Neural cell (in vitro differentiated cells): ENCODE measurements around the gene SPRY4. TPM values are rescaled to one million over a fixed set of nuclear protein-coding genes. Genes with fewer than 3 reads are reported as not detected.

Experiments used
- H2AFZ ChIP-seq: fragments of 200-600, 300-800 bp; sonication (generic), shearing (Covaris generic); 2 replicates; pipeline ENCODE4 v1.6.0; 2014; ENCODE audit warnings: low read depth, mild to moderate bottlenecking, antibody characterized with exemption, low read length, moderate library complexity
- H3F3A ChIP-seq: fragments of 200-600 bp; shearing (Covaris generic); 2 replicates; pipeline ENCODE4 v1.6.1; 2016; ENCODE audit warnings: mild to moderate bottlenecking, moderate library complexity, mixed read lengths, antibody characterized with exemption, low read length; ENCODE audit not compliant: insufficient read depth, poor library complexity, severe bottlenecking
- H3K27ac ChIP-seq: fragments of 200-600, 300-800 bp; sonication (generic), shearing (Covaris generic); 2 replicates; pipeline ENCODE4 v1.5.1; 2014; ENCODE audit warnings: mild to moderate bottlenecking, low read length, moderate library complexity
- H3K27me3 ChIP-seq: fragments of 300-800, 200-600 bp; sonication (generic), shearing (Covaris generic); 2 replicates; pipeline ENCODE4 v1.6.0; 2014; ENCODE audit warnings: mild to moderate bottlenecking, low read depth, low read length, moderate library complexity; ENCODE audit not compliant: insufficient read depth
- H3K36me3 ChIP-seq: fragments of 300-800, 200-600 bp; sonication (generic), shearing (Covaris generic); 2 replicates; pipeline ENCODE4 v1.5.1; 2014; ENCODE audit warnings: mild to moderate bottlenecking, antibody characterized with exemption, low read length, moderate library complexity; ENCODE audit not compliant: insufficient read depth
- H3K4me2 ChIP-seq: fragments of 300-800, 200-600 bp; sonication (generic), shearing (Covaris generic); 2 replicates; pipeline ENCODE4 v1.6.0; 2014; ENCODE audit warnings: mild to moderate bottlenecking, low read length
- H3K4me3 ChIP-seq: fragments of 300-800, 200-600 bp; sonication (generic), shearing (Covaris generic); 2 replicates; pipeline ENCODE4 v1.5.1; 2014; ENCODE audit warnings: mild to moderate bottlenecking, low read length, moderate library complexity
- H3K79me2 ChIP-seq: fragments of 200-600 bp; shearing (Covaris generic); replicated peaks from 2 replicates; pipeline ENCODE4 v1.6.0; 2014; ENCODE audit warnings: mild to moderate bottlenecking, low read length, moderate library complexity; ENCODE audit not compliant: insufficient read depth
- H3K9ac ChIP-seq: fragments of 300-800, 200-600 bp; sonication (generic), shearing (Covaris generic); 2 replicates; pipeline ENCODE4 v1.6.1; 2016; ENCODE audit warnings: mild to moderate bottlenecking, low read length, mixed read lengths
- H3K9me2 ChIP-seq: fragments of 200-600 bp; shearing (Covaris generic); 2 replicates; pipeline ENCODE4 v1.6.1; 2016; ENCODE audit warnings: mild to moderate bottlenecking, low read length, mixed read lengths; ENCODE audit not compliant: insufficient read depth
- H3K9me3 ChIP-seq: fragments of 200-600, 300-800 bp; sonication (generic), shearing (Covaris generic); 2 replicates; pipeline ENCODE4 v1.6.1; 2016; ENCODE audit warnings: mild to moderate bottlenecking, mixed run types, low read length, moderate library complexity, mixed read lengths
- H4K20me1 ChIP-seq: fragments of 200-600 bp; shearing (Covaris generic); 2 replicates; pipeline ENCODE4 v1.6.1; 2016; ENCODE audit warnings: mild to moderate bottlenecking, mixed run types; ENCODE audit not compliant: insufficient read depth
- CTCF ChIP-seq: fragments of 450-650 bp; IDR thresholded peaks from 2 replicates; pipeline ENCODE4 v1.5.1; 2014; ENCODE audit warnings: antibody characterized with exemption, mild to moderate bottlenecking, moderate library complexity; ENCODE audit not compliant: poor library complexity, severe bottlenecking
- EP300 ChIP-seq: fragments of 450-650 bp; conservative IDR thresholded peaks from 2 replicates; pipeline ENCODE4 v1.6.1; 2014; ENCODE audit warnings: antibody characterized with exemption, mild to moderate bottlenecking, moderate library complexity; ENCODE audit not compliant: poor library complexity, severe bottlenecking
- EZH2 ChIP-seq: fragments of 200-600, 300-800 bp; shearing (Covaris generic), sonication (generic); IDR thresholded peaks from 2 replicates; pipeline ENCODE4 v1.6.1; 2014; ENCODE audit warnings: antibody characterized with exemption, low read length, borderline replicate concordance, mild to moderate bottlenecking; ENCODE audit not compliant: insufficient read depth, poor library complexity, severe bottlenecking
- MXI1 ChIP-seq: fragments of 450-650 bp; conservative IDR thresholded peaks from 2 replicates; pipeline ENCODE4 v1.6.1; 2014; ENCODE audit warnings: antibody characterized with exemption, mild to moderate bottlenecking; ENCODE audit not compliant: poor library complexity, severe bottlenecking
- POLR2AphosphoS5 ChIP-seq: IDR thresholded peaks from 2 replicates; pipeline ENCODE4 v1.6.1; 2012
- RAD21 ChIP-seq: fragments of 450-650 bp; conservative IDR thresholded peaks from 2 replicates; pipeline ENCODE4 v1.6.1; 2014; ENCODE audit warnings: antibody characterized with exemption, mild to moderate bottlenecking, moderate library complexity
- SMC3 ChIP-seq: fragments of 450-650 bp; conservative IDR thresholded peaks from 2 replicates; pipeline ENCODE4 v1.6.1; 2014; ENCODE audit warnings: antibody characterized with exemption, mild to moderate bottlenecking, moderate library complexity; ENCODE audit not compliant: poor library complexity
- TAF1 ChIP-seq: IDR thresholded peaks from 2 replicates; pipeline ENCODE4 v1.6.1; 2012; ENCODE audit warnings: low read depth
- polyA plus RNA-seq: library from polyadenylated mRNA; depleted of rRNA; stranded (reverse); fragments of >200 nt; gene quantifications from 2 replicates; pipeline ENCODE4 v1.2.3, GENCODE V29; 2014
- TF ChIP-seq, protein P1 (sequence below): IDR thresholded peaks from 2 replicates; pipeline ENCODE4 v1.6.1; 2012; ENCODE audit warnings: borderline replicate concordance

Gene SPRY4
- polyA plus RNA-seq, 1 donor from 2014 or later: 0.47 TPM

DNA sequence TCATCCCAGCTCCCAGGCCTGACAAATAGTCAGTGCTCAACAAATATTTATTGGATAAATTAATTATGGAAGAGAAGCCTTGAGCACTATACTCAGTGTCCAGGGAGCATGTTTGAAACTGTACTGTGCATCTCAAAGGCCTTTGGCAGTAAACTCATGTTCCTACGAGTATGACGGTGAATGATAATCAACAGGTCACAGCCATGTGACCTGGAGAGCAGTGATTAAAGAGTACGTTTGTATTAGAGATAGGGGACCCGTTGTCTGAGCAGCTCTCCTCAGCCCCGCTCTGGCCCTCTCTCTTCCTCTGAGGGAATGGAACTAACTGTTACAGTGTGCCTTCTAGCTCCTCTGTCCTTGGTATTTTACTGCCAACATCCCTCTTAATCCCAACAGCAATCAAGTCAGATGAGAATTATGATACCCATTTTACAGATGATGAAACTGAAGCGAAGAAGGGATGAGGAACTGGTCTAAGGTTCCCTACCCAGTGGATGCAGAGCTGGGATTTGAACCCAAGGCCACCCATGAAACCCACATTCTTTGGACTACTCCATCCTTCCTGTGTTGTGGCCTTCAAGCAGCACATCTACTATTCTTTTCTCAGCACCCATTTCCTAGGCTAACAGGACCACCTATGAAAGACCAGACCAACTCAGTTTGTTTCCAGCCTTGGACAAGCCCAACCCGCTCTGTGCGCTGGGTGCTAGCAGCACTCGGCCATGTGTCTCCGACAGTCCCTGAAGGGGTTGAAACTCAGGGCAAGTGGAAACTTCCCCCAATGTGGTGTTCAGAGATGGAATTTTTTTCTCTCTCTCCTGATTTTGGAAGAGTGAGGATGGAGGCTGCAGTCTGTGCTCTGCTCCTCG, 34.9 kb downstream of the SPRY4 start:
- Histone ChIP-seq H3F3A (no peaks in the 10 kb centered on the region), H3K4me3 (no peak overlapping the region), H3K9ac (no peak overlapping the region), H3K27ac (no peak overlapping the region), H3K27me3 (no peaks in the 10 kb centered on the region), H3K9me2 (no peaks in the 10 kb centered on the region), H2AFZ (no peak overlapping the region), H3K9me3 (no peaks in the 10 kb centered on the region), H3K79me2 (no peaks in the 10 kb centered on the region), H3K36me3 (no peaks in the 10 kb centered on the region), H4K20me1 (no peaks in the 10 kb centered on the region), H3K4me2 (no peak overlapping the region)
- TF ChIP-seq, protein P1, sequence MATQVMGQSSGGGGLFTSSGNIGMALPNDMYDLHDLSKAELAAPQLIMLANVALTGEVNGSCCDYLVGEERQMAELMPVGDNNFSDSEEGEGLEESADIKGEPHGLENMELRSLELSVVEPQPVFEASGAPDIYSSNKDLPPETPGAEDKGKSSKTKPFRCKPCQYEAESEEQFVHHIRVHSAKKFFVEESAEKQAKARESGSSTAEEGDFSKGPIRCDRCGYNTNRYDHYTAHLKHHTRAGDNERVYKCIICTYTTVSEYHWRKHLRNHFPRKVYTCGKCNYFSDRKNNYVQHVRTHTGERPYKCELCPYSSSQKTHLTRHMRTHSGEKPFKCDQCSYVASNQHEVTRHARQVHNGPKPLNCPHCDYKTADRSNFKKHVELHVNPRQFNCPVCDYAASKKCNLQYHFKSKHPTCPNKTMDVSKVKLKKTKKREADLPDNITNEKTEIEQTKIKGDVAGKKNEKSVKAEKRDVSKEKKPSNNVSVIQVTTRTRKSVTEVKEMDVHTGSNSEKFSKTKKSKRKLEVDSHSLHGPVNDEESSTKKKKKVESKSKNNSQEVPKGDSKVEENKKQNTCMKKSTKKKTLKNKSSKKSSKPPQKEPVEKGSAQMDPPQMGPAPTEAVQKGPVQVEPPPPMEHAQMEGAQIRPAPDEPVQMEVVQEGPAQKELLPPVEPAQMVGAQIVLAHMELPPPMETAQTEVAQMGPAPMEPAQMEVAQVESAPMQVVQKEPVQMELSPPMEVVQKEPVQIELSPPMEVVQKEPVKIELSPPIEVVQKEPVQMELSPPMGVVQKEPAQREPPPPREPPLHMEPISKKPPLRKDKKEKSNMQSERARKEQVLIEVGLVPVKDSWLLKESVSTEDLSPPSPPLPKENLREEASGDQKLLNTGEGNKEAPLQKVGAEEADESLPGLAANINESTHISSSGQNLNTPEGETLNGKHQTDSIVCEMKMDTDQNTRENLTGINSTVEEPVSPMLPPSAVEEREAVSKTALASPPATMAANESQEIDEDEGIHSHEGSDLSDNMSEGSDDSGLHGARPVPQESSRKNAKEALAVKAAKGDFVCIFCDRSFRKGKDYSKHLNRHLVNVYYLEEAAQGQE: no peak
- TF ChIP-seq CTCF: no peak
- TF ChIP-seq RAD21: no peak
- no peak for TF ChIP-seq EP300
- no peak for TF ChIP-seq TAF1
- TF ChIP-seq MXI1: no peak
- TF ChIP-seq SMC3: no peak
- TF ChIP-seq EZH2: no peak
- TF ChIP-seq POLR2AphosphoS5: no peak

- H3K9ac ChIP-seq: no peak overlapping the region
- no peaks in the 10 kb centered on the region for H3K36me3 ChIP-seq
- TF ChIP-seq EZH2 (no peak), TAF1 (no peak)
- H4K20me1 ChIP-seq: no peaks in the 10 kb centered on the region
- no peaks in the 10 kb centered on the region for H3F3A ChIP-seq
- no peak overlapping the region for H2AFZ ChIP-seq
- no peak overlapping the region for H3K27ac ChIP-seq
- no peaks in the 10 kb centered on the region for H3K27me3 ChIP-seq
- H3K79me2 ChIP-seq: no peaks in the 10 kb centered on the region
- no peaks in the 10 kb centered on the region for H3K9me2 ChIP-seq
- no peak overlapping the region for H3K4me2 ChIP-seq
- H3K9me3 ChIP-seq: no peaks in the 10 kb centered on the region
- H3K4me3 ChIP-seq: no peak overlapping the region
These were observed 36.9 kb downstream of the SPRY4 start for GRCh38 chr5:142287973-142288313.
